Mammary epithelial cell (primary cell): ENCODE measurements around the gene BTRC.

Experiments
- CTCF ChIP-seq, 2 donors: IDR thresholded peaks in 1 of 2; conservative IDR thresholded peaks in 1 of 2; 2 replicates each; pipeline ENCODE4 v1.5.1; 2011 to 2012; ENCODE audit warnings: inconsistent platforms in 2 of 2, low read length in 2 of 2, mild to moderate bottlenecking in 2 of 2, control low read depth in 1 of 2, low read depth in 1 of 2; ENCODE audit not compliant: insufficient read depth in 1 of 2; ENCODE audit errors: extremely low read depth in 1 of 2
- EZH2 ChIP-seq: IDR thresholded peaks from 2 replicates; pipeline ENCODE4 v1.6.1; 2012; ENCODE audit warnings: low read length, inconsistent platforms, borderline replicate concordance

GRCh38 chr10:101429423-101429822 is 75.5 kb downstream of the BTRC start:
- TF ChIP-seq EZH2 (no peak), CTCF (conservative IDR thresholded peaks at IDR 0.05 in 1 of 2, IDR thresholded peaks at IDR 0.05 in 1 of 2; ENCODE audit: extremely low read depth in 1 of 2, insufficient read depth in 1 of 2, low read depth in 1 of 2, low read length in 2 of 2) (no peak)
